ENCODE results near the gene GRM7. TPM values are rescaled to one million over a fixed set of nuclear protein-coding genes. Genes with fewer than 3 reads are reported as not detected.

GRM7 gene
- polyA plus RNA-seq, 4 donors = 2.0 to 3.4 (median 2.3) TPM

DNA sequence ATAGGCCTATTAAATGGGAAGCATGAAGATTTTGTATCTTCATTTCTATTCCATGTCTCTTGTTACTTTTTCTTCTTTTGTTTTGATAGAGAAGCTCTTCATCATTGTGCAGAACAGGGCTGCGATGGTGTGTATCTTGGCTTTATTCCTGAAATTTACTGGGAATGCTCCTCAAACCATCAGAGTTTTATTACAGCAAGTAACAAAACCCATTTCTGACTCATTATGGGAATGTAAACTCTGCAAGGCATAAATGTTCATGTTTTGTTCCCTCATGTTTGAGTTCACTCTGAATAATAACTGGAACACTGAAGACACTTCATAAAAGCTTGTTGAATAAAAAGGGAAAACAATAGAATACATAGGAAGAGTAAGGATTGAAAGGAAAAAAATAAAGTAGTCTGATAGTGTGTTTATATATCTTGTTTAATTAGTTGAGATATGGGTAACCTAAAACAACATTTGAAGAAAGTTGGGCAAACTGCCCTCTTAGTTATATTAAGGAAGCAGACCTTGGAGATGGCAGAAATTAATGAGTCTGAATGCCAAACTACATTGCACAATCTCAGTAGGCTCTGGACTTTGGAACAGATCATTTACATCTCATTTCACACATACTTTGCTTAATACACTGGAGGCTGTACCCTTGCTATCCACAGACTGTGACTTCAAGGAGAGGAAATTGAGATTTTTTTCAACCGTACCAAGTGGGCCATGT, 521.5 kb downstream of the GRM7 start:
- peak in 2 of 4 donors; percentile 11 to 15 for DNase-seq (ENCODE audit: low read depth in 4 of 4, low spot score in 2 of 4)

DNA sequence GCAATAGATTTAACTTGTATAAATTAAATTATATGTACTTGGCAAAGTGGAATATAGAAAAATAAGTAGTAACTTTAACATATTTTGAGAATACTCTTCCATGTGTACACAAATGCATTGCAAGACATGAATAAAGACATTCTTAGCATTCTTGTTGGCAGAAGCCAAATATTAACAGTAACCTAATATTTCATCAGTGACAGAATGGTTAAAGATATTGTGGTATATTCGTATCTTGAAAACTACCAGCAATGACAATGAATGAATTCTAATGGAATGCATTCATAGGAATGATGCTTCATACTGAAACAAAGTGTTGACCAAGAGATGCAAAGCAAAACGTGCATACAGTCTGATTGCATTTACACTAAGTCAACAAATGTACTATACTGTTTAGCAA, 524.7 kb downstream of the GRM7 start:
- DNase-seq (ENCODE audit: low read depth in 4 of 4, low spot score in 2 of 4) = no peak

DNA sequence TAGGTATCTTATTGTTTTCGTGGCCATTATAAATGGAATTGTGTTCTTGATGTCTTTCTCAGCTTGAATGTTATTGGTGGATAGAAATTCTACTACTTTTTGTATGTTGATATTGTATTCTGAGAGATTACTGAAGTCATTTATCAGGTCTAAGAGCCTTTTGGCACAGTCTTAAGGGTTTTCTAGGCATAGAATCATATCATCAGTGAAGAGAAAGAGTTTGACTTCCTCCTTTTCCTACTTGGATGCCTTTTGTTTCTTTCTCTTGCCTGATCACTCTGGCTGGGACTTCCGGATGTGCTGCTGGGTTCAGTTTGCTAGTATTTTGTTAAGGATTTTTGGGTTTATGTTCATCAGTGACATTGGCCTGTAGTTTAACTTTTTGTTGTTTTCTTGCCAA, 527.1 kb downstream of the GRM7 start:
- DNase-seq (ENCODE audit: low read depth in 4 of 4, low spot score in 2 of 4) = no peak

DNA sequence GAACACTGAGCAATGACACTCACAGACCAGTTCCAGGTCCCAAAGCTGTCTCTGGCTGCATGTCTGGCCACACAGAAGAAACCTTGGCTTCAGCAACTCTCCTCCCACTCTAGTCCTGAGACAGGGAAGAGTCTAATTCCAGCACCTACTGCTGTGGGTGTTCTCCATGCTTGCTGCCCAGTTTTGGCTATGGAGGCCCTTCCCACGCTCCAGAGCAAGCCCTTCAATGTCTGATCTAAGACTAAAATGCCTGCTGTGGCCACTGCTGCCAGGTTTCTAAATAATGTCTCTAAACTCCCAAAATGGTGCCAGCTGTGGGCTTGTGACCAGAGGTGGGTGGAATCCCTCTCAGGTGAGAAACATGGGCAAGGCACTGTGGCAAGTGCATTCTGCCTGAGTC, 531.3 kb downstream of the GRM7 start:
- no peak for DNase-seq (ENCODE audit: low read depth in 4 of 4, low spot score in 2 of 4)

DNA sequence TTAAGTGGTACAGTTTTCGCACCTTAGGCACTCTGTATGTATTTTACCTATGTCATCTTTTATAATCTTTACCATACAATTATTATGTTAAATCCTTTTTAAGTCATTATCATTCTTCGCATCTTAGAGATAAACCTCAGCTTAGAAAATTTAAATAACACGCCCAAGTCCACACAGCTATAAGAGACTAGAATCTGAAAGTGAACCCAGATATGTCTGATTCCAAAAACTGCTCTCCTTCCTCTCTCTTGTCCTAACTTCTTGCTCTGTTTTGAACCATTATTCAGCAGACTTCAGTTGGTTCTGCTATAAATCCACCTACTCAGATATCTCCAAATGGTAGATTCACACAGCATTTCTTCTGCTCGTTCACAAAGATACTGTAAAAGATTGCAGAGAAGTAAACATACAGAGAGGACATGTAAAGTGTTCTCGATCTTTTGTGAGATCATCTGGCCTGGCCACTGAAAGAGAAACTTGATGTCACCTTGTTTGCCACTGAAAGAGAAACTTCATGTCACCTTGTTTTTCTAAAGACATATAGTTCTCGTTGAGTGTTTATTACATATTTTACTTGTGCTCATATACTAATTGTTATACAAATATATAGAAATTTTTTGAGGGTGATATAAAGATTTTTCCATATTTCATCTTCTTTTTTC, 533.2 kb downstream of the GRM7 start:
- DNase-seq (ENCODE audit: low read depth in 4 of 4, low spot score in 2 of 4) = no peak

DNA sequence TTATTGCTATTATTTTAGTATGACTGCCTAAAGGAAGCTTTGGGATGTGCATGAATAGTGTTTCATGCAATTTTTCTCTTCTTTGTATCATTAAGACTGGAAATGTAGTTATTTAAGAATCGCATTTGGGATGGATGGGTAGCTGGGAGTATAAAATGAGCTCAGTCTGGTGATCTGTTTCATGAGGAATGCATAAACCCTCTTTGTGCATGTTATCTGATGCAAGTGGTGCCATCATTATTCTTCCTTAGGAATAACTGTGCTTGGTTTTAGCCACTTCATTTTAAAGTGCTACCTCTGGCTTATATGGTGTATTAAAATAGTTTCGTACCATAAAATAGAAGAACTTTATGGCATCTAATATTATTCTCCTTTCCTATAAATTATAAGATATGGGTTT, 535.6 kb downstream of the GRM7 start:
- DNase-seq (ENCODE audit: low read depth in 4 of 4, low spot score in 2 of 4) = no peak

DNA sequence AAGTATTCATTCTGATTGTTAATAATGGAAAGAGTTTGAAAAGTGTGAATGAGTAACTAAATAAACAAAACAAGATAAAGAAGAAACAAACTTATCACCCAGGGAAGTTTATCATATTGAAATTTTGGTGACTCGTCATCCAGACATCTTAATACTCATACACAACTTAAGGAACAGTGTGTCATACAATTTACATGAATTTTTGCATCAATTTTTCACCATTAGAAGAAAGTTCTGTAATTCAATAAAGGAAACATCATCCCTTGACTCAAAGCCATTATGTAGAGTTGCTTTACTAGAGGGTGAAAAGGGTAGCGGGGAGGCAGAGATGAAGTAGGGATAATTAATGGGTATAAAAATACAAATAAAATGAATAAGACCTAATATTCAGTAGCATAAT, 536.2 kb downstream of the GRM7 start:
- no peak for DNase-seq (ENCODE audit: low read depth in 4 of 4, low spot score in 2 of 4)

DNA sequence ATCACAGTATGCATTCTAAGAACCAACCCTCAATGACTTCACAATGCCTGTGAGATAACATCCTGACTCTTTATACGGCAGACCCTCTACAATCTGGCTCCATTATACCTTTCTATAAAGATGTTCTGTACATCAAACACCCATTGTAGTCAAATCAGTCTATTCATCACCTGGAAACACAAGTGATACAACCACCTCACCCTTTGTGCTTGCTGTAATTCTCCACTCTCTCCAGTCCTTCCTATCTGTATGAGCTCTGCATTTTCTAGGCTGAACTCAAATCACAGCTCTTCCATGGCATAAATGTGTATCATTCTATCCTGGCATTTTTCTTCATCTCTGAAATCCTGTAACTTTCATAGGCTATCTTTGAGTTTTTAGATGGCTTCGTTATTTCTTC, 539.4 kb downstream of the GRM7 start:
- DNase-seq (ENCODE audit: low read depth in 4 of 4, low spot score in 2 of 4) = no peak

DNA sequence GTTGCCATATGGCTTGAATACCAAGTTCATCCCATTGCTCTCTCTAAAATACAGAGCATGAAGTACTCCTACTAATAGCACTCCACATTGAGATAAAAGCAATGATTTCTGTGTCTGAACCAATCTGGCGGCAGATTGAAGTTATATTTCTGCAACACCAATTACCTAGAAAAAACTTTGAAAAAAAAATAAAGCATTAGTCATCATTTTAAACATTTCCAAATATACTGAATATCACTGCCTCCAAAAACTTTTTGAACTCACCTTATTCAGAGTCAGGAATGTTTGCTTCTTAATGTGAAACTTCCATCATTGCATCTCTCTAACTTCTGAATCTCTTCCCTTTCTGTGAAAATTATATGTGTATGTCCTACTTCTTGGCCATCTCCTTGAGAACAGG, 540.5 kb downstream of the GRM7 start:
- no peak for DNase-seq (ENCODE audit: low read depth in 4 of 4, low spot score in 2 of 4)

DNA sequence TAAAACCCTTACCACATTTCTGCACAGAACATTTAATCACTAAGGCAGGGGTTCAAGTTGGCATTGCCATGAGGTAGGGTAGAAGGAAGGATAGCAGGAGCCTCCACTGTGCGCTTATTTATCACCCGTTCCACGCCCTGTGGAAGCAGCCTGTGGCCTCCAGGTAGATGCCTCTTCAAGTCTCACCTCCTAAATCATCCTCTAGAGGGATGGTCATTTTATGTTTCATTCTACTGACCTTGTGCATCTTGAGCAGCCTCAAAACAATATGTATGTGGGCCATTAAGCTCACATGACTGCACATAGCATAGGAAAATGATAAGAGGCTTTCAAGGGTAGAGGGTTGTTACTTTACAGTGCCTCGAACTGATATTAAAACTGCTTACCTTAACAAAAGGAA, 546.2 kb downstream of the GRM7 start:
- no peak for DNase-seq (ENCODE audit: low read depth in 4 of 4, low spot score in 2 of 4)

DNA sequence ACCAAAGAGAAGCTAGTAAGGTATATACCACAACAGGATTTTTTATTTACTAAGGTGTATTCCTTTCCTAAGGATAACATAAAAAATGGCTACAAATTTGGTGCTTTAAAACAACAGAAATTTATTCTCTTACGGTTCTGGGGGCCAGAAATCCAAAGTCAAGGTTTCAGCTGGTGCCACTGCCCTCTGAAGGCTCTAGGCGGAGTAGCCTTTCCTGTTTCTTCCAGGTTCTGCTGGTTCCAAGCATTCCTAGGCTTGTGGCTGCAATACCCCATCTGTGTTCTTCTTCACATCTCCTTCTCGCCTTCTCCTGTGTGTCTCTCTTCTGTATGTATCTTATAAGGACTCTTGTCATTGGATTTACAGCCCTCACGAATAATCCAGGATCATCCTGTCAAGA, 549.9 kb downstream of the GRM7 start:
- no peak for DNase-seq (ENCODE audit: low read depth in 4 of 4, low spot score in 2 of 4)

DNA sequence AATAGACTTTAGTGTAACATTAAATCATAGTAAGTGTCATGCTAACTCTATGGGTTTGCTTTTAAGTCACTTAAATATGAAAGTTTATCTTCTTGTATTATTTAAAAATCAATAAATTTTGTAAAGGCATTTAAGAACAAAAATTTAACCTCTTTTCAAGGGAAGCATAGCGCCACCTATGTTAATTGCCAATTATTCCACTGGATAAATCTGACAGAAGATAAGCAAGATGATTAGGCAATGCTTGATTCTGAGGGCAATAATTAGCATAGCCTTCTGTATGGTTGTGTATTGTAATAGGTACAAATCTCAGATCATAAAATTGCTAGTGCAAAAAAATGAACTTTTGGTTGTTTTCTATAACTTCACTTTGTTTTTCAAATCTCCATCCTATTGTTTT, 560.1 kb downstream of the GRM7 start:
- no peak for DNase-seq (ENCODE audit: low read depth in 4 of 4, low spot score in 2 of 4)

DNA sequence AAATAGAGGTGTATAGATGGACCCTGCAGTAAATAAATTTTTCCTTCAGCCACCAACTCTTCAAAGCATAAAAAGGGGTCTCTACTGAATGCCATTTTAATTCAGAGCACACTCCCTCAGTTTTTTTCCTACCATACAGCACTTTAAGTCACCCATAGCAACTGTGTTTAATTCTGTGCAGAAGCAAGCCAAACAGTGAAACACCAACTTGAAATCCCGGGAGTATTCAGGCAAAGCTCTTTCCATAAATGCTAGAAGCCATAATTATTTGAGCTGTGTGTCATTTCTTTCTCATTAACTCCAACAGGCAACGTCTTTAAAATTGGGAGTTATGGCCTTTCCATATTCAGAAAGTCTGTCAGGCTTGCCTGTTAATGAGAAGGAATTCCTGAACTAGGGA, 562.1 kb downstream of the GRM7 start:
- DNase-seq (ENCODE audit: low read depth in 4 of 4, low spot score in 2 of 4) = no peak

DNA sequence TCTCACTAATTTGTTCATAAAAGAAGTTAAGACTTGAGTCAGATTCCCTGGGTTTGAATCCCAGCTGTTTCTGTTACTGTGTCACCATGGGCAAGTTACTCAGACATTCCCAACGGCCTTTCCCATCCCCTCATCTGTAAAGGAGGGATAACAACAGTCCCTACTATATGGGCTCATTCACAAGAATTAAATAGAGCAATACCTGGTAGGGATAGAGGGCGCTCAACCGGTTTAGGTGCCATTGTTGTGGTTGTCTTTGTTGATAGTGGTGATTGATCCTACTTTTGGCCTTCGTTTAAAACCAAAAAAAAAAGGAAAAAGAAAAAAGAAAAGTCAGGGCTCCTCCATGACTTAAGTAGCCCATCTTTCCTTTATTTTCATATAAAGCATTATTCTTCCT, 563.1 kb downstream of the GRM7 start:
- no peak for DNase-seq (ENCODE audit: low read depth in 4 of 4, low spot score in 2 of 4)

DNA sequence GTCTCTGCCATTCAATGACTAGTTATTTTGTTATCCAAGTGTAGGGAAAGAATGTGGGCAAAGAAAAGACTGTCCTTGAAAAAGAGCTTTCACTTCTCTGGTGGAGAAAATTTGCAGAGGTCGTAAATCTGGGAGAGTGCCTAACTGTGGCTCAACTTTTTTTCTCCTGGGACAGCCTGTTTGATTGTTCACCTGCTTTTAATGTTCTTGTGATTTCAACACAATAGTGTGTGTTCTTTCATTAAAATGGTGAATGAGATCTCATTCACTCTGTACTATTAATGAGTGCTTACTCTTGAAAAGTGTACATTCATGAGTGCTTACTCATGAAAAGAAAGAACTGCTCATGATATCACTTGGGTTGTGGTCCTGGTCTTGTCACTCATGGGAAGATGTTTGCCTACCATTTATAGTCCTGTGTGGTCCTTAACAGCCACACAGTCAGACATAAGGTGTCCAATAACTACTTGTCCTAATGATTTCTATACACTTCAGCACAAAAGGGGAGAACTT, 567.3 kb downstream of the GRM7 start:
- no peak for DNase-seq (ENCODE audit: low read depth in 4 of 4, low spot score in 2 of 4)

DNA sequence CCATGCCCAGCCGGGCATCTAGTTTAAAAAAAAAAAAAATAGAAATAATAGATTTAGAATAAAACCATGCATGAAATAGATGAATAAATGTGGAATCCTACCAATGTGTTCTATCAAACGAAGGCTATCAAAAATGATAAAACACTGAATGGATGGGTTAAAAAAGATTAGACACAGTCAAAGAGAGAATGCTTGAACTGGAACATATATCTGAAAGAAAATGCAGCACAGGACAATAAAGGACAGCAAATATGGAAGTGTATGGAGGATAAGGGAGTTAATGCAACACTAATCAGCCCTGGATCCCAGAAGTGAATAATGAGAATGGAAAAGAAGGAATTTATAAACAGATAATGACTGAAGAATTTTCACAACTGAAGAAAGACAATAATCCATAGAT, 571.7 kb downstream of the GRM7 start:
- no peak for DNase-seq (ENCODE audit: low read depth in 4 of 4, low spot score in 2 of 4)

DNA sequence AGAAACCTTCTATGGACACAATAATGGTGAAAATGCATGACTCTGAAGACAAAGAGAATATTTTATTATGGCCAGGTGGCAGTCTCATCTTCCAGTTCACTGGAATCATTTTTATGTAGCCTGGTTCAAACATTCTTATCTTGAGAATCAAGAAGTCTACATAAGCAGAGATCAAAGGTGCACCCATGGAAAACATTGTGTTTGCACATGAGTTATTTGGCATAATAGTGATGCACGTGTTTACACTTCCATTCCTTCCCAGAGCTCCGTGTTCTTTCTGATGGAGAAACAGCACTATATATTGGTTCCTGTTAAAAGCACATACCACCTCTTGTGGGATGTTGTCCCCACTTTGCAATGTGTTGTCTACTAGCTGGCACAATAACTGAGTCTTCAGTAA, 572.2 kb downstream of the GRM7 start:
- no peak for DNase-seq (ENCODE audit: low read depth in 4 of 4, low spot score in 2 of 4)

DNA sequence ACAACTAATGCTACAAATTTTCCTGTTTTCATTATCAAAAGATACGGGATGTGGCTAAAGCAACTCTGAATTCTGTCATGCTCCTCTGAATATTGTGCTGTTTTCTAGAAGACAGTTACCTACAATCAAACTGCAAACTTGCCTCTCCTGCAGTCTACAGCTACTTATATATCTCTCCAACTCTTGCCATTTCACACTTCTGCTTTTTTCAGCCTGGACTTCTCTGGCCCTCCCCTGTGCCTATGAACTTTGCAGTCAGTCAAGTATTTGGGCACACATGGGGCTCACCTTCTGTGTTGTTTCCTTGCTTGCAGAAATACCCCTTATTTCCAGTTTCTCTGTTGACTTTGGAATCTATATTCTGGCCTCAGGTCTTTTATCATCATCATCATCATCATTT, 575.6 kb downstream of the GRM7 start:
- no peak for DNase-seq (ENCODE audit: low read depth in 4 of 4, low spot score in 2 of 4)

DNA sequence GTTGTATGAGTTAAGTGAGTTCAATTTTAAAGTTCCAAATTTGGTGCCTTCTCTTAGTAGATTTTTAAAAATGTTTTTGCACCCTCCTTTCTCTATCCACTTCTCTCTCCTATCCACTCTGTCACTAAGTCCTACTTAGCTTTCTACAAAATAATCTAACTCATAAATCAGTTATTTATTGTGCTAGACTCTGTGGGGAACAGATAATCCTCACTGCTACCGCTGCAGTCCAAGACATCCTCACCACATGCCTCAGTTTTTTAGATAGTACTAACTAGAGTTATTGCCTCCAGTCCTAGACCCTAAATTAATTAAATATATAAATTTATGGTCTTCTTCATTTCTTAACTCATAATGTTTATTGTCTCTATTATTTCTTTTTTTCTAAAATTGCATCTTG, 576.3 kb downstream of the GRM7 start:
- no peak for DNase-seq (ENCODE audit: low read depth in 4 of 4, low spot score in 2 of 4)

DNA sequence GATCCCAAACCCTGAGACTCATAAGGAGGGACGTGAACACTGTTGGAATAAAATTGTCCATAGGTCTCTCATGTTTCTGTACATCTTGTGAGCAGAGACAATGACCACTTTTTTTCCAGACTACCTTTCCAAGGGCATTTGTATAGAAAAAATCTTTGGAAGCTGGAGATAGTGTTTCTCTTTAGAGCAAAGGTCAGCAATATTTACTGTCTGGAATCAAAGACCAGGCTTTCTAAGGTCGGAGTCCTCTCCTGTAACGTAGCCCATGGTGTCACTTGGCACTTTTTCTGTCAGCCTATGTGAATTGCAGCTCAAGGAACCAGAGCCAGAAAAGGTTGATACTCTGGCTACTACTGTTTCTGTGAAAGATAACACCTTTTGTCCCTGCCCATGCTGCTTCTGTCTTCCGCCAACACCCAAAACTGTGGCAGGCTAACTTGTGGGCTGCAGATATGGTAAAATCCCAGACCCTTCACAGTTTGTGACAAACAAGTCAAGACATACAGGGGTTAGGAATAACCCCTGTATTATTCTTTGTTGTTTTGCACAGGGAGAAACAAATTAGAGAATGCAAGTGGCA, 578.3 kb downstream of the GRM7 start:
- DNase-seq (ENCODE audit: low read depth in 4 of 4, low spot score in 2 of 4) = peak in 1 of 4 donors; percentile 13

DNA sequence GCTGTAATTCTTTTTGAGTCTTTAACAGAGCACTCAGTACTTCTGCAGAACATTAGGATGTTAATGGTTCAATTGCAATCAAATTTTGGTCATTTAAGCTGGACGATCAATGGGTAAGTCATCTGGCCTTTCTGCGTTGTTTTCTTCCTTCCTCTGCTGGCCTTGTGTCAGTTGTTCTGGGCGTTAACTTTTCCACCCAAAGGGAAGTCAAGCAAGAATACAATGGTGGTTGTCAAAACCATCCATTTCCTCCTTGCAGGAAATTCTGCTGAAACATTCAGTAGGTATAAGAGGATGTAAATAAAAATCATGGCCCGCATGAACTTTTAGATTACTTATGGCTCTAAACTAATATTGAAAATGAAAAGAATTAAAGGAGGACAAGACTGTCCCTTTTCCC, 584.0 kb downstream of the GRM7 start:
- DNase-seq (ENCODE audit: low read depth in 4 of 4, low spot score in 2 of 4) = no peak

DNA sequence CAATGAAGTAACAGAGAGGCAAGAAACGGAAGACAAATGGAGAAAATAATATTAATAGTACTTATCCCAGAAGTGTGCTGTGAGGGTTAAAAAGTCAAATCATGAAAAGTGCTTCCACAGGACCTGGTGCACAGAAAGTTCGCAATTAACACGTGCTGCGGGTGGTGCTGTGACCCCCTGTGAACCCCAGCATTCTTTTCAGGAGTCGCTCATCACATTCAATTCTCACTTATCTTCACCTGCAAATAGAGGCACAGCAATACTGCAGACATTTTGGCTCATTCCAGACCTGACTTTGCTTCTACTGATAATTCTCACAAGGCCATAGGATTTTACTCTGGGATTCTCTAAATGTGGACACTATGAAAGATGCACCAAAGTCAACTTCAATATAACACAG, 584.4 kb downstream of the GRM7 start:
- no peak for DNase-seq (ENCODE audit: low read depth in 4 of 4, low spot score in 2 of 4)
